ENCODE results near the gene EPHA4. TPM values are rescaled to one million over a fixed set of nuclear protein-coding genes. Genes with fewer than 3 reads are reported as not detected.

EPHA4 gene
- total and polyA plus RNA-seq, 4 donors, result 0.43 to 2.3 (median 1.1) TPM

- DNase-seq (ENCODE audit: low spot score), result no peak
- Histone ChIP-seq H3K27ac (ENCODE audit: low read depth in 1 of 2, low read length in 2 of 2) (no peak overlapping the region), H3K36me3 (ENCODE audit: control insufficient read depth in 4 of 4, insufficient read depth in 3 of 4, low read depth in 1 of 4, low read length in 3 of 4) (no peaks in the 10 kb centered on the region), H3K9me3 (ENCODE audit: control insufficient read depth in 4 of 4, low read length in 3 of 4) (no peaks in the 10 kb centered on the region), H3K9ac (ENCODE audit: low read depth in 1 of 2, low read length in 2 of 2) (no peak overlapping the region), H3K4me1 (ENCODE audit: control insufficient read depth in 4 of 4, insufficient read depth in 4 of 4, low read length in 3 of 4) (no peaks in the 10 kb centered on the region), H3K27me3 (ENCODE audit: control insufficient read depth in 4 of 4, insufficient read depth in 4 of 4, low read length in 3 of 4) (no peaks in the 10 kb centered on the region), H3K4me3 (ENCODE audit: low read depth in 1 of 3, low read length in 3 of 3) (no peak overlapping the region)
- TF ChIP-seq GABPA (IDR thresholded peaks at IDR 0.05 in 1 of 2, conservative IDR thresholded peaks at IDR 0.05 in 1 of 2) (no peak), REST (IDR thresholded peaks at IDR 0.05) (no peak), RAD21 (IDR thresholded peaks at IDR 0.05) (no peak), JUND (IDR thresholded peaks at IDR 0.05) (no peak)
- WGBS, result 77% methylated on average over 3 of the region's 3 CpGs
Measured at GRCh38 chr2:221488136-221488807, 83.8 kb downstream of the EPHA4 start.

- TF ChIP-seq HNF4A (conservative IDR thresholded peaks at IDR 0.05) (no peak), NR2F2 (IDR thresholded peaks at IDR 0.05) (no peak), RAD21 (IDR thresholded peaks at IDR 0.05) (no peak)
- WGBS, result 81% methylated on average over 4 of the region's 4 CpGs
- Histone ChIP-seq H3K9me3 (ENCODE audit: control insufficient read depth in 4 of 4, low read length in 3 of 4) (no peaks in the 10 kb centered on the region), H3K27ac (ENCODE audit: low read depth in 1 of 2, low read length in 2 of 2) (no peak overlapping the region), H3K4me1 (ENCODE audit: control insufficient read depth in 4 of 4, insufficient read depth in 4 of 4, low read length in 3 of 4) (no peaks in the 10 kb centered on the region), H3K4me3 (ENCODE audit: low read depth in 1 of 3, low read length in 3 of 3) (no peak overlapping the region), H3K27me3 (ENCODE audit: control insufficient read depth in 4 of 4, insufficient read depth in 4 of 4, low read length in 3 of 4) (no peaks in the 10 kb centered on the region), H3K9ac (ENCODE audit: low read depth in 1 of 2, low read length in 2 of 2) (no peak overlapping the region), H3K36me3 (ENCODE audit: control insufficient read depth in 4 of 4, insufficient read depth in 3 of 4, low read depth in 1 of 4, low read length in 3 of 4) (no peaks in the 10 kb centered on the region)
- no peak for DNase-seq (ENCODE audit: low spot score)
Measured at GRCh38 chr2:221486106-221486505, 86.0 kb downstream of the EPHA4 start.

- H3K4me3 ChIP-seq (ENCODE audit: low read depth in 1 of 3, low read length in 3 of 3), result no peak overlapping the region
- no peaks in the 10 kb centered on the region for H3K36me3 ChIP-seq (ENCODE audit: control insufficient read depth in 4 of 4, insufficient read depth in 3 of 4, low read depth in 1 of 4, low read length in 3 of 4)
- TF ChIP-seq TAF1 (conservative IDR thresholded peaks at IDR 0.05), result no peak
- TF ChIP-seq MAX (IDR thresholded peaks at IDR 0.05), result no peak
- TF ChIP-seq FOXA2 (IDR thresholded peaks at IDR 0.05), result no peak
- no peak for TF ChIP-seq RAD21 (IDR thresholded peaks at IDR 0.05)
- TF ChIP-seq HNF4G (IDR thresholded peaks at IDR 0.05), result no peak
- no peak for TF ChIP-seq SP1 (IDR thresholded peaks at IDR 0.05)
- no peak for TF ChIP-seq YY1 (IDR thresholded peaks at IDR 0.05)
- TF ChIP-seq ATF3 (IDR thresholded peaks at IDR 0.05), result no peak
- TF ChIP-seq GABPA (IDR thresholded peaks at IDR 0.05 in 1 of 2, conservative IDR thresholded peaks at IDR 0.05 in 1 of 2), result no peak
- TF ChIP-seq HNF4A (conservative IDR thresholded peaks at IDR 0.05), result no peak
- TF ChIP-seq ZBTB33 (IDR thresholded peaks at IDR 0.05), result no peak
- no peak for TF ChIP-seq REST (IDR thresholded peaks at IDR 0.05)
- H3K4me1 ChIP-seq (ENCODE audit: control insufficient read depth in 4 of 4, insufficient read depth in 4 of 4, low read length in 3 of 4), result no peaks in the 10 kb centered on the region
- no peak overlapping the region for H3K27ac ChIP-seq (ENCODE audit: low read depth in 1 of 2, low read length in 2 of 2)
- no peaks in the 10 kb centered on the region for H3K27me3 ChIP-seq (ENCODE audit: control insufficient read depth in 4 of 4, insufficient read depth in 4 of 4, low read length in 3 of 4)
- H3K9me3 ChIP-seq (ENCODE audit: control insufficient read depth in 4 of 4, low read length in 3 of 4), result no peaks in the 10 kb centered on the region
- no peak overlapping the region for H3K9ac ChIP-seq (ENCODE audit: low read depth in 1 of 2, low read length in 2 of 2)
- no peak for DNase-seq (ENCODE audit: low spot score)
- 92% methylated on average over 5 of the region's 5 CpGs for WGBS
Measured at GRCh38 chr2:221485503-221485870, 86.6 kb downstream of the EPHA4 start.

Measured in liver (tissue), 9 donors.